Measurements from ENCODE around the gene PGP.

PGP gene

GRCh38 chr16:2179576-2179975 is 35.1 kb downstream of the PGP start:
- DNase-seq, result no peak

- no peak for DNase-seq
These were observed 35.5 kb downstream of the PGP start for GRCh38 chr16:2179107-2179501.

- DNase-seq, result no peak
These were observed 36.1 kb downstream of the PGP start for GRCh38 chr16:2178321-2179106.

- no peak for DNase-seq
These were observed 37.1 kb downstream of the PGP start for GRCh38 chr16:2177561-2177960.

- DNase-seq, result no peak
These were observed 37.5 kb downstream of the PGP start for GRCh38 chr16:2177101-2177500.

GRCh38 chr16:2176047-2176446 is 38.6 kb downstream of the PGP start:
- DNase-seq, result no peak

- DNase-seq, result no peak
These were observed 39.2 kb downstream of the PGP start for GRCh38 chr16:2175454-2175853.

GRCh38 chr16:2174396-2175131 is 40.1 kb downstream of the PGP start:
- DNase-seq, result no peak

- no peak for DNase-seq
These were observed 40.7 kb downstream of the PGP start for GRCh38 chr16:2173916-2174315.

- DNase-seq, result no peak
These were observed 41.3 kb downstream of the PGP start for GRCh38 chr16:2173366-2173765.

- no peak for DNase-seq
These were observed 41.8 kb downstream of the PGP start for GRCh38 chr16:2172688-2173335.

GRCh38 chr16:2171601-2172178 is 43.0 kb downstream of the PGP start:
- no peak for DNase-seq

GRCh38 chr16:2170587-2171435 is 43.8 kb downstream of the PGP start:
- DNase-seq, result no peak

- DNase-seq, result no peak
These were observed 44.6 kb downstream of the PGP start for GRCh38 chr16:2170080-2170479.

- no peak for DNase-seq
These were observed 47.5 kb downstream of the PGP start for GRCh38 chr16:2167068-2167638.

GRCh38 chr16:2166263-2167067 is 48.2 kb downstream of the PGP start:
- no peak for DNase-seq

- no peak for DNase-seq
These were observed 48.8 kb downstream of the PGP start for GRCh38 chr16:2165861-2166260.

- DNase-seq, result no peak
These were observed 51.3 kb downstream of the PGP start for GRCh38 chr16:2163211-2163881.

GRCh38 chr16:2162676-2163118 is 51.9 kb downstream of the PGP start:
- DNase-seq, result no peak

- no peak for DNase-seq
These were observed 52.7 kb downstream of the PGP start for GRCh38 chr16:2161911-2162310.
